Smooth muscle cell (in vitro differentiated cells): ENCODE data around the gene PMF1. TPM values are rescaled to one million over a fixed set of nuclear protein-coding genes. Genes with fewer than 3 reads are reported as not detected.
"Not testable (repeated sequence)": the region's sequence is repeated elsewhere in the genome, so short reads cannot be mapped to it uniquely, and the experiment has no call there.

Experiments
- DNase-seq: peaks from one replicate; lab custom pipeline; 2025; ENCODE audit not compliant: unreplicated experiment; lab: John Stamatoyannopoulos, UW
- H2AFZ ChIP-seq: fragments of 200-600 bp; sonication (generic); 2 replicates; pipeline ENCODE4 v1.6.0; 2016; ENCODE audit warnings: antibody characterized with exemption, low read depth, mild to moderate bottlenecking
- H3F3A ChIP-seq: fragments of 200-600 bp; sonication (generic); 2 replicates; pipeline ENCODE4 v1.6.0; 2017; ENCODE audit warnings: antibody characterized with exemption, low read depth
- H3K27ac ChIP-seq: fragments of 200-600 bp; sonication (generic); 2 replicates; pipeline ENCODE4 v1.5.1; 2016; ENCODE audit warnings: low read depth, mild to moderate bottlenecking
- H3K27me3 ChIP-seq: fragments of 200-600 bp; sonication (generic); 2 replicates; pipeline ENCODE4 v1.6.1; 2016; ENCODE audit warnings: low read depth, mild to moderate bottlenecking
- H3K36me3 ChIP-seq: fragments of 200-600 bp; sonication (generic); 2 replicates; pipeline ENCODE4 v1.5.1; 2016; ENCODE audit warnings: low read depth
- H3K4me1 ChIP-seq: fragments of 200-600 bp; sonication (generic); 2 replicates; pipeline ENCODE4 v1.5.1; 2016; ENCODE audit warnings: low read depth
- H3K4me2 ChIP-seq: fragments of 200-600 bp; sonication (generic); 2 replicates; pipeline ENCODE4 v1.6.0; 2016; ENCODE audit warnings: mild to moderate bottlenecking
- H3K4me3 ChIP-seq: fragments of 200-600 bp; sonication (generic); 2 replicates; pipeline ENCODE4 v1.5.1; 2016; ENCODE audit warnings: mild to moderate bottlenecking
- H3K79me2 ChIP-seq: fragments of 200-600 bp; sonication (generic); 2 replicates; pipeline ENCODE4 v1.6.0; 2016; ENCODE audit warnings: low read depth, mild to moderate bottlenecking
- H3K9ac ChIP-seq: fragments of 200-600 bp; sonication (generic); 2 replicates; pipeline ENCODE4 v1.6.0; 2016; ENCODE audit warnings: low read depth
- H3K9me3 ChIP-seq: fragments of 200-600 bp; sonication (generic); replicated peaks from 2 replicates; pipeline ENCODE4 v1.5.1; 2016; ENCODE audit warnings: low read depth
- H4K20me1 ChIP-seq: fragments of 200-600 bp; sonication (generic); 2 replicates; pipeline ENCODE4 v1.6.0; 2016; ENCODE audit warnings: low read depth
- CTCF ChIP-seq: fragments of 200-600 bp; sonication (generic); IDR thresholded peaks from 2 replicates; pipeline ENCODE4 v1.5.1; 2017; ENCODE audit warnings: borderline replicate concordance, mild to moderate bottlenecking, antibody characterized with exemption; ENCODE audit not compliant: insufficient read depth, poor library complexity, severe bottlenecking
- WGBS: methylation state at CpG from one replicate; pipeline ENCODE4 v1.1.7; 2016; ENCODE audit warnings: low lambda C conversion rate; 5-methylcytosine and 5-hydroxymethylcytosine counted together
- polyA plus RNA-seq: library from polyadenylated mRNA; unstranded; fragments of >200 nt; fragmentation: Nextera tagmentation; extraction: Ambion mirVana; gene quantifications from 2 replicates; pipeline ENCODE4 v1.2.1, GENCODE V29; 2016
- total RNA-seq: library from RNA; depleted of rRNA; stranded (reverse); fragments of >200 nt; gene quantifications from 2 replicates; pipeline ENCODE4 v1.2.3, GENCODE V29; 2014

The PMF1 gene
- total and polyA plus RNA-seq, 2 experiments from 2014 or later, result 59.2 to 82.5 TPM

GRCh38 chr1:156214024-156214748 lies 1.4 kb downstream of the PMF1 start:
- H3K79me2 ChIP-seq, result peaks cover 39% of the 10 kb centered on the region
- H3K27ac ChIP-seq, result peak overlapping the region; percentile 97
- no peaks in the 10 kb centered on the region for H3K36me3 ChIP-seq
- no peaks in the 10 kb centered on the region for H3K9me3 ChIP-seq
- no peak overlapping the region for H2AFZ ChIP-seq
- H3K9ac ChIP-seq, result peak overlapping the region; percentile 98
- H3K4me1 ChIP-seq, result peaks cover 10% of the 10 kb centered on the region
- H4K20me1 ChIP-seq, result no peaks in the 10 kb centered on the region
- no peak for DNase-seq
- peaks cover 14% of the 10 kb centered on the region for H3F3A ChIP-seq
- H3K27me3 ChIP-seq, result no peaks in the 10 kb centered on the region
- H3K4me3 ChIP-seq, result peak overlapping the region; percentile 72
- TF ChIP-seq CTCF, result no peak
- peak overlapping the region; percentile 95 for H3K4me2 ChIP-seq
- 87% methylated on average over 16 of the region's 16 CpGs for WGBS

- not testable (repeated sequence) for H3K4me3 ChIP-seq, H3K9ac ChIP-seq, H3K27ac ChIP-seq, H2AFZ ChIP-seq, DNase-seq, H3K27me3 ChIP-seq, H4K20me1 ChIP-seq, H3F3A ChIP-seq, H3K36me3 ChIP-seq, H3K4me2 ChIP-seq, H3K9me3 ChIP-seq
- H3K4me1 ChIP-seq, result peaks cover 10% of the 10 kb centered on the region
- H3K79me2 ChIP-seq, result peaks cover 39% of the 10 kb centered on the region
- 97% methylated on average over 29 of the region's 55 CpGs for WGBS
Observed at GRCh38 chr1:156216361-156217086, 3.7 kb downstream of the PMF1 start.

GRCh38 chr1:156217871-156218270 lies 5.1 kb downstream of the PMF1 start:
- 92% methylated on average over 2 of the region's 2 CpGs for WGBS
- Histone ChIP-seq H3F3A (no peaks in the 10 kb centered on the region), H3K9me3 (no peaks in the 10 kb centered on the region), H3K4me2 (no peak overlapping the region), H3K27me3 (no peaks in the 10 kb centered on the region), H3K27ac (no peak overlapping the region), H3K4me3 (no peak overlapping the region), H2AFZ (no peak overlapping the region), H3K4me1 (peaks cover 6% of the 10 kb centered on the region), H4K20me1 (no peaks in the 10 kb centered on the region), H3K79me2 (peaks cover 39% of the 10 kb centered on the region), H3K36me3 (no peaks in the 10 kb centered on the region), H3K9ac (no peak overlapping the region)
- TF ChIP-seq CTCF, result no peak
- DNase-seq, result no peak

- no peaks in the 10 kb centered on the region for H3K36me3 ChIP-seq
- H3K27me3 ChIP-seq, result no peaks in the 10 kb centered on the region
- DNase-seq, result no peak
- no peak for TF ChIP-seq CTCF
- no peak overlapping the region for H2AFZ ChIP-seq
- H3K9ac ChIP-seq, result no peak overlapping the region
- peaks cover 25% of the 10 kb centered on the region for H3K79me2 ChIP-seq
- no peaks in the 10 kb centered on the region for H4K20me1 ChIP-seq
- H3K4me2 ChIP-seq, result no peak overlapping the region
- H3K4me1 ChIP-seq, result no peaks in the 10 kb centered on the region
- no peaks in the 10 kb centered on the region for H3K9me3 ChIP-seq
- H3F3A ChIP-seq, result peaks cover 3% of the 10 kb centered on the region
- WGBS, result 93% methylated on average over 9 of the region's 9 CpGs
- no peak overlapping the region for H3K27ac ChIP-seq
- H3K4me3 ChIP-seq, result no peak overlapping the region
Observed at GRCh38 chr1:156220226-156220625, 7.4 kb downstream of the PMF1 start.
